HEK293 (cell line): Measurements from ENCODE around the gene IGSF9B.

Experiments
- FEZF1 ChIP-seq: fragments of 450-650 bp; formaldehyde crosslinking; IDR thresholded peaks from 2 replicates; pipeline ENCODE4 v1.5.1; 2016; ENCODE audit warnings: missing biosample characterization, missing genetic modification characterization
- MEIS1 ChIP-seq: sonication (generic); formaldehyde crosslinking; IDR thresholded peaks from 2 replicates; pipeline ENCODE4 v1.8.1; 2022; ENCODE audit warnings: missing genetic modification reagents, mild to moderate bottlenecking, borderline replicate concordance
- TCF7L2 ChIP-seq: IDR thresholded peaks from 2 replicates; pipeline ENCODE4 v1.6.1; 2011; ENCODE audit warnings: low read depth, mild to moderate bottlenecking, inconsistent platforms, low read length, moderate library complexity, borderline replicate concordance
- ZNF223 ChIP-seq: fragments of 450-650 bp; formaldehyde crosslinking; IDR thresholded peaks from 2 replicates; pipeline ENCODE4 v1.5.1; 2016; ENCODE audit warnings: missing biosample characterization, missing genetic modification characterization
- ZNF274 ChIP-seq, 2 experiments: fragments of 200-500 bp in 1 of 2; fragments of 450-650 bp in 1 of 2; sonication (Bioruptor generic) in 1 of 2; formaldehyde crosslinking in 1 of 2; IDR thresholded peaks; 2 replicates each; pipeline versions ENCODE4 v1.5.1 to v1.6.1; 2014 to 2016; ENCODE audit warnings: borderline replicate concordance in 1 of 2, inconsistent platforms in 1 of 2, low read length in 1 of 2, missing biosample characterization in 1 of 2, missing genetic modification characterization in 1 of 2
- ZNF416 ChIP-seq: fragments of 450-650 bp; formaldehyde crosslinking; IDR thresholded peaks from 2 replicates; pipeline ENCODE4 v1.5.1; 2016; ENCODE audit warnings: missing biosample characterization, missing genetic modification characterization
- ZNF785 ChIP-seq: fragments of 450-650 bp; formaldehyde crosslinking; IDR thresholded peaks from 2 replicates; pipeline ENCODE4 v1.5.1; 2016; ENCODE audit warnings: missing biosample characterization, missing genetic modification characterization
- ZNF791 ChIP-seq: fragments of 450-650 bp; formaldehyde crosslinking; IDR thresholded peaks from 2 replicates; pipeline ENCODE4 v1.5.1; 2016; ENCODE audit warnings: missing biosample characterization, missing genetic modification characterization
- TF ChIP-seq, protein P1 (sequence below): fragments of 450-650 bp; formaldehyde crosslinking; IDR thresholded peaks from 2 replicates; pipeline ENCODE4 v1.5.1; 2016; ENCODE audit warnings: missing biosample characterization, missing genetic modification characterization
- TF ChIP-seq, protein P2 (sequence below): fragments of 450-650 bp; formaldehyde crosslinking; IDR thresholded peaks from 2 replicates; pipeline ENCODE4 v1.5.1; 2016; ENCODE audit warnings: missing biosample characterization, missing genetic modification characterization
- TF ChIP-seq, protein P3 (sequence below): fragments of 450-650 bp; formaldehyde crosslinking; IDR thresholded peaks from 2 replicates; pipeline ENCODE4 v1.5.1; 2016; ENCODE audit warnings: missing biosample characterization, missing genetic modification characterization
- TF ChIP-seq, protein P4 (sequence below): IDR thresholded peaks from 2 replicates; pipeline ENCODE4 v1.6.1; 2011; ENCODE audit warnings: mild to moderate bottlenecking, low read depth, low read length, borderline replicate concordance
- TF ChIP-seq, protein P5 (sequence below): fragments of 450-650 bp; formaldehyde crosslinking; IDR thresholded peaks from 2 replicates; pipeline ENCODE4 v1.5.1; 2016; ENCODE audit warnings: missing biosample characterization, missing genetic modification characterization, borderline replicate concordance
- TF ChIP-seq, protein P6 (sequence below): fragments of 450-650 bp; formaldehyde crosslinking; IDR thresholded peaks from 2 replicates; pipeline ENCODE4 v1.5.1; 2016; ENCODE audit warnings: missing biosample characterization, missing genetic modification characterization, low read depth

DNA sequence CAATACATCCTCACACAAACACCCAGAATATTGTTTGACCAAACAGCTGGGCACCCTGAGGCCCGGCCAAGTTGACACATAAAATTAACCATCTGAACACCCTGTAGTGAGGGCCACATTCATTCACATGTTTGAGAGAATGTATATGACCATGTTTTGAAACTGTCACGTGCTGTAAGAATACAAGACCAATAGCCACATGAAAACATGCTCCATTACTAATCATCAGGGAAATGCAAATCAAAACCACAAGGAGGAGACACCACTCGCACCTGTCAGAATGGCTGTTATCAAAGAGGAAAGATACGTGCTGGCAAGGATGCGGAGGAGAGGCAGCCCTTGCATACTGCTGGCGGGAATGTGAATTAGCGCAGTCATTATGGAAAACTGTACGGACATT, 38.3 kb upstream of the IGSF9B start:
- no peak for TF ChIP-seq ZNF785 (tag by site-specific recombination)
- no peak for TF ChIP-seq FEZF1 (tag by site-specific recombination)
- no peak for TF ChIP-seq ZNF416 (tag by site-specific recombination)
- TF ChIP-seq, protein P1, sequence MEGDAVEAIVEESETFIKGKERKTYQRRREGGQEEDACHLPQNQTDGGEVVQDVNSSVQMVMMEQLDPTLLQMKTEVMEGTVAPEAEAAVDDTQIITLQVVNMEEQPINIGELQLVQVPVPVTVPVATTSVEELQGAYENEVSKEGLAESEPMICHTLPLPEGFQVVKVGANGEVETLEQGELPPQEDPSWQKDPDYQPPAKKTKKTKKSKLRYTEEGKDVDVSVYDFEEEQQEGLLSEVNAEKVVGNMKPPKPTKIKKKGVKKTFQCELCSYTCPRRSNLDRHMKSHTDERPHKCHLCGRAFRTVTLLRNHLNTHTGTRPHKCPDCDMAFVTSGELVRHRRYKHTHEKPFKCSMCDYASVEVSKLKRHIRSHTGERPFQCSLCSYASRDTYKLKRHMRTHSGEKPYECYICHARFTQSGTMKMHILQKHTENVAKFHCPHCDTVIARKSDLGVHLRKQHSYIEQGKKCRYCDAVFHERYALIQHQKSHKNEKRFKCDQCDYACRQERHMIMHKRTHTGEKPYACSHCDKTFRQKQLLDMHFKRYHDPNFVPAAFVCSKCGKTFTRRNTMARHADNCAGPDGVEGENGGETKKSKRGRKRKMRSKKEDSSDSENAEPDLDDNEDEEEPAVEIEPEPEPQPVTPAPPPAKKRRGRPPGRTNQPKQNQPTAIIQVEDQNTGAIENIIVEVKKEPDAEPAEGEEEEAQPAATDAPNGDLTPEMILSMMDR (tag by site-specific recombination) = no peak
- TF ChIP-seq, protein P2, sequence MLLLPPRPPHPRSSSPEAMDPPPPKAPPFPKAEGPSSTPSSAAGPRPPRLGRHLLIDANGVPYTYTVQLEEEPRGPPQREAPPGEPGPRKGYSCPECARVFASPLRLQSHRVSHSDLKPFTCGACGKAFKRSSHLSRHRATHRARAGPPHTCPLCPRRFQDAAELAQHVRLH (tag by site-specific recombination) = no peak
- no peak for TF ChIP-seq ZNF223 (tag by site-specific recombination)
- no peak for TF ChIP-seq ZNF274 (IDR thresholded peaks at IDR 0.05; ENCODE audit: low read length)
- TF ChIP-seq ZNF274 (tag by site-specific recombination; IDR thresholded peaks at IDR 0.05; ENCODE audit: borderline replicate concordance) = no peak
- TF ChIP-seq, protein P3, sequence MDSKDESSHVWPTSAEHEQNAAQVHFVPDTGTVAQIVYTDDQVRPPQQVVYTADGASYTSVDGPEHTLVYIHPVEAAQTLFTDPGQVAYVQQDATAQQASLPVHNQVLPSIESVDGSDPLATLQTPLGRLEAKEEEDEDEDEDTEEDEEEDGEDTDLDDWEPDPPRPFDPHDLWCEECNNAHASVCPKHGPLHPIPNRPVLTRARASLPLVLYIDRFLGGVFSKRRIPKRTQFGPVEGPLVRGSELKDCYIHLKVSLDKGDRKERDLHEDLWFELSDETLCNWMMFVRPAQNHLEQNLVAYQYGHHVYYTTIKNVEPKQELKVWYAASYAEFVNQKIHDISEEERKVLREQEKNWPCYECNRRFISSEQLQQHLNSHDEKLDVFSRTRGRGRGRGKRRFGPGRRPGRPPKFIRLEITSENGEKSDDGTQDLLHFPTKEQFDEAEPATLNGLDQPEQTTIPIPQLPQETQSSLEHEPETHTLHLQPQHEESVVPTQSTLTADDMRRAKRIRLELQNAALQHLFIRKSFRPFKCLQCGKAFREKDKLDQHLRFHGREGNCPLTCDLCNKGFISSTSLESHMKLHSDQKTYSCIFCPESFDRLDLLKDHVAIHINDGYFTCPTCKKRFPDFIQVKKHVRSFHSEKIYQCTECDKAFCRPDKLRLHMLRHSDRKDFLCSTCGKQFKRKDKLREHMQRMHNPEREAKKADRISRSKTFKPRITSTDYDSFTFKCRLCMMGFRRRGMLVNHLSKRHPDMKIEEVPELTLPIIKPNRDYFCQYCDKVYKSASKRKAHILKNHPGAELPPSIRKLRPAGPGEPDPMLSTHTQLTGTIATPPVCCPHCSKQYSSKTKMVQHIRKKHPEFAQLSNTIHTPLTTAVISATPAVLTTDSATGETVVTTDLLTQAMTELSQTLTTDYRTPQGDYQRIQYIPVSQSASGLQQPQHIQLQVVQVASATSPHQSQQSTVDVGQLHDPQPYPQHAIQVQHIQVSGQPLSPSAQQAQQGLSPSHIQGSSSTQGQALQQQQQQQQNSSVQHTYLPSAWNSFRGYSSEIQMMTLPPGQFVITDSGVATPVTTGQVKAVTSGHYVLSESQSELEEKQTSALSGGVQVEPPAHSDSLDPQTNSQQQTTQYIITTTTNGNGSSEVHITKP (tag by site-specific recombination) = no peak
- TF ChIP-seq, protein P4, sequence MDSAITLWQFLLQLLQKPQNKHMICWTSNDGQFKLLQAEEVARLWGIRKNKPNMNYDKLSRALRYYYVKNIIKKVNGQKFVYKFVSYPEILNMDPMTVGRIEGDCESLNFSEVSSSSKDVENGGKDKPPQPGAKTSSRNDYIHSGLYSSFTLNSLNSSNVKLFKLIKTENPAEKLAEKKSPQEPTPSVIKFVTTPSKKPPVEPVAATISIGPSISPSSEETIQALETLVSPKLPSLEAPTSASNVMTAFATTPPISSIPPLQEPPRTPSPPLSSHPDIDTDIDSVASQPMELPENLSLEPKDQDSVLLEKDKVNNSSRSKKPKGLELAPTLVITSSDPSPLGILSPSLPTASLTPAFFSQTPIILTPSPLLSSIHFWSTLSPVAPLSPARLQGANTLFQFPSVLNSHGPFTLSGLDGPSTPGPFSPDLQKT = no peak
- TF ChIP-seq, protein P5, sequence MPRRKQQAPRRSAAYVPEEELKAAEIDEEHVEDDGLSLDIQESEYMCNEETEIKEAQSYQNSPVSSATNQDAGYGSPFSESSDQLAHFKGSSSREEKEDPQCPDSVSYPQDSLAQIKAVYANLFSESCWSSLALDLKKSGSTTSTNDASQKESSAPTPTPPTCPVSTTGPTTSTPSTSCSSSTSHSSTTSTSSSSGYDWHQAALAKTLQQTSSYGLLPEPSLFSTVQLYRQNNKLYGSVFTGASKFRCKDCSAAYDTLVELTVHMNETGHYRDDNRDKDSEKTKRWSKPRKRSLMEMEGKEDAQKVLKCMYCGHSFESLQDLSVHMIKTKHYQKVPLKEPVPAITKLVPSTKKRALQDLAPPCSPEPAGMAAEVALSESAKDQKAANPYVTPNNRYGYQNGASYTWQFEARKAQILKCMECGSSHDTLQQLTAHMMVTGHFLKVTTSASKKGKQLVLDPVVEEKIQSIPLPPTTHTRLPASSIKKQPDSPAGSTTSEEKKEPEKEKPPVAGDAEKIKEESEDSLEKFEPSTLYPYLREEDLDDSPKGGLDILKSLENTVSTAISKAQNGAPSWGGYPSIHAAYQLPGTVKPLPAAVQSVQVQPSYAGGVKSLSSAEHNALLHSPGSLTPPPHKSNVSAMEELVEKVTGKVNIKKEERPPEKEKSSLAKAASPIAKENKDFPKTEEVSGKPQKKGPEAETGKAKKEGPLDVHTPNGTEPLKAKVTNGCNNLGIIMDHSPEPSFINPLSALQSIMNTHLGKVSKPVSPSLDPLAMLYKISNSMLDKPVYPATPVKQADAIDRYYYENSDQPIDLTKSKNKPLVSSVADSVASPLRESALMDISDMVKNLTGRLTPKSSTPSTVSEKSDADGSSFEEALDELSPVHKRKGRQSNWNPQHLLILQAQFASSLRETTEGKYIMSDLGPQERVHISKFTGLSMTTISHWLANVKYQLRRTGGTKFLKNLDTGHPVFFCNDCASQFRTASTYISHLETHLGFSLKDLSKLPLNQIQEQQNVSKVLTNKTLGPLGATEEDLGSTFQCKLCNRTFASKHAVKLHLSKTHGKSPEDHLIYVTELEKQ (tag by site-specific recombination) = no peak
- TF ChIP-seq, protein P6, sequence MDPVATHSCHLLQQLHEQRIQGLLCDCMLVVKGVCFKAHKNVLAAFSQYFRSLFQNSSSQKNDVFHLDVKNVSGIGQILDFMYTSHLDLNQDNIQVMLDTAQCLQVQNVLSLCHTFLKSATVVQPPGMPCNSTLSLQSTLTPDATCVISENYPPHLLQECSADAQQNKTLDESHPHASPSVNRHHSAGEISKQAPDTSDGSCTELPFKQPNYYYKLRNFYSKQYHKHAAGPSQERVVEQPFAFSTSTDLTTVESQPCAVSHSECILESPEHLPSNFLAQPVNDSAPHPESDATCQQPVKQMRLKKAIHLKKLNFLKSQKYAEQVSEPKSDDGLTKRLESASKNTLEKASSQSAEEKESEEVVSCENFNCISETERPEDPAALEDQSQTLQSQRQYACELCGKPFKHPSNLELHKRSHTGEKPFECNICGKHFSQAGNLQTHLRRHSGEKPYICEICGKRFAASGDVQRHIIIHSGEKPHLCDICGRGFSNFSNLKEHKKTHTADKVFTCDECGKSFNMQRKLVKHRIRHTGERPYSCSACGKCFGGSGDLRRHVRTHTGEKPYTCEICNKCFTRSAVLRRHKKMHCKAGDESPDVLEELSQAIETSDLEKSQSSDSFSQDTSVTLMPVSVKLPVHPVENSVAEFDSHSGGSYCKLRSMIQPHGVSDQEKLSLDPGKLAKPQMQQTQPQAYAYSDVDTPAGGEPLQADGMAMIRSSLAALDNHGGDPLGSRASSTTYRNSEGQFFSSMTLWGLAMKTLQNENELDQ (tag by site-specific recombination) = no peak
- TF ChIP-seq ZNF791 = no peak
- no peak for TF ChIP-seq TCF7L2
- TF ChIP-seq MEIS1 (CRISPR knock-in tag) = no peak
